ENCODE measurements around the gene RASA3. TPM values are rescaled to one million over a fixed set of nuclear protein-coding genes. Genes with fewer than 3 reads are reported as not detected.

RASA3 gene
- total and polyA plus RNA-seq, 12 donors, result 6.8 to 16.9 (median 10.3) TPM

GRCh38 chr13:114088863-114089262 is 43.6 kb downstream of the RASA3 start:
- Histone ChIP-seq H3K9me3 (peaks cover 0 to 36% (median 9%) of the 10 kb centered on the region in 11 donors), H3K27me3 (no peaks in the 10 kb centered on the region), H3K4me1 (no peaks in the 10 kb centered on the region), H3K4me3 (no peak overlapping the region), H3K27ac (no peak overlapping the region), H3K36me3 (peaks cover 0 to 4% (median 0%) of the 10 kb centered on the region in 9 donors)
- TF ChIP-seq CTCF (IDR thresholded peaks at IDR 0.05), result no peak
- no peak for ATAC-seq
- DNase-seq, result no peak
- intact Hi-C loops (cut with DNase I), result no loop called here
- 93 to 95% methylated on average over 7 of the region's 7 CpGs for WGBS, 2 donors

- Histone ChIP-seq H3K27ac (no peak overlapping the region), H3K4me1 (no peaks in the 10 kb centered on the region), H3K4me3 (no peak overlapping the region), H3K27me3 (no peaks in the 10 kb centered on the region), H3K9me3 (peaks cover 0 to 30% (median 8%) of the 10 kb centered on the region in 11 donors), H3K36me3 (peaks cover 0 to 4% (median 0%) of the 10 kb centered on the region in 9 donors)
- DNase-seq, result no peak
- TF ChIP-seq CTCF (IDR thresholded peaks at IDR 0.05), result no peak
- WGBS, 2 donors, result 91 to 92% methylated on average over 6 of the region's 6 CpGs
- intact Hi-C loops (cut with DNase I), result no loop called here
- no peak for ATAC-seq
Observed at GRCh38 chr13:114088234-114088633, 44.2 kb downstream of the RASA3 start.

GRCh38 chr13:114087430-114087829 is 45.0 kb downstream of the RASA3 start:
- 92 to 95% methylated on average over 18 of the region's 18 CpGs for WGBS, 2 donors
- H3K27me3 ChIP-seq, result no peaks in the 10 kb centered on the region
- no peaks in the 10 kb centered on the region for H3K4me1 ChIP-seq
- peaks cover 0 to 4% (median 0%) of the 10 kb centered on the region in 9 donors for H3K36me3 ChIP-seq
- intact Hi-C loops (cut with DNase I), result no loop called here
- no peak for ATAC-seq
- H3K9me3 ChIP-seq, result peaks cover 0 to 22% (median 3%) of the 10 kb centered on the region in 11 donors
- no peak for TF ChIP-seq CTCF (IDR thresholded peaks at IDR 0.05)
- DNase-seq, result no peak
- no peak overlapping the region for H3K27ac ChIP-seq
- H3K4me3 ChIP-seq, result no peak overlapping the region

GRCh38 chr13:114082849-114083645 is 49.4 kb downstream of the RASA3 start:
- H3K4me3 ChIP-seq, result no peak overlapping the region
- no peak for ATAC-seq
- WGBS, 2 donors, result 91 to 92% methylated on average over 23 of the region's 23 CpGs
- H3K4me1 ChIP-seq, result peaks cover 0 to 15% (median 2%) of the 10 kb centered on the region in 9 donors
- H3K27me3 ChIP-seq, result no peaks in the 10 kb centered on the region
- H3K9me3 ChIP-seq, result peaks cover 0 to 7% (median 0%) of the 10 kb centered on the region in 11 donors
- no peak overlapping the region for H3K27ac ChIP-seq
- intact Hi-C loops (cut with DNase I), result no loop called here
- TF ChIP-seq CTCF (IDR thresholded peaks at IDR 0.05), result no peak
- no peak for DNase-seq
- peaks cover 0 to 4% (median 0%) of the 10 kb centered on the region in 9 donors for H3K36me3 ChIP-seq

Measured in heart right ventricle (tissue), 16 donors.